HG03342 (cell line): ENCODE measurements around the gene KCNK5.

Source experiments
- ATAC-seq: cut with Tn5 transposase; IDR thresholded peaks from one replicate; pipeline ENCODE4 v1.9.1; 2021; ENCODE audit warnings: mild to moderate bottlenecking, moderate library complexity; ENCODE audit not compliant: unreplicated experiment

KCNK5 gene

DNA sequence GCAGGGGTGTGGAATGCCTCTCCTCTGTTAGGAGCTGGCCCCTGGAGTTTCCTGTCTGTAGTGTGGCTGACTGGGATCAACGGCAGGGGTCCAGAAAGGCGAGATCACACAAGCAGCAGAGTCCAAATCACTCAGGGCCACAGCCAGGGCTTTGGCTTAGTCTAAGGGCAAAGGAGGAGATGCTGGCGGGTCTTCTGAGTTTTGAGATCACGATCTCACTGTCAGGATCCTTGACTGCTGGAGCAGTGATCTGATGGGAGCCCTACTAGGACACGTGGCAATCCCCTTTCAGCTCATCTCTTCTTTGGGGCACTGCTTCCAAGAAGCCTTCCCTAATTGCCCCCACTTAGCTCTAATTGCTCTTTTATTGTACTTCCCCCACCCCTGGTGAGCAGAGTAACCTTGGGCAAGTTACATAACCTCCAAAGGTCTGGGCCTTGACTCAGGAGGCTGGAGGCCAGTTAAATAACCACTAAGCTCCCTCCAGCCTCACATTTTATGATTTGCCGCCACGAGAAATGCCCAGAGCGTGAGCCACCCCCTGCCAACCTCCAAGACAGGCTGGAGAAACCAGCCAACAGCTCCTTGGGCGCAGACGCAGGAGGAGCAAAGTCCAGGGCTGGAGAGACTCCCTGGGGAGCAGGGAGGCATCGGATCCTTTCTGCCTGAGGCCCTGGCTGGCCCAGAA is 12.0 kb downstream of the KCNK5 start:
- no peak for ATAC-seq

DNA sequence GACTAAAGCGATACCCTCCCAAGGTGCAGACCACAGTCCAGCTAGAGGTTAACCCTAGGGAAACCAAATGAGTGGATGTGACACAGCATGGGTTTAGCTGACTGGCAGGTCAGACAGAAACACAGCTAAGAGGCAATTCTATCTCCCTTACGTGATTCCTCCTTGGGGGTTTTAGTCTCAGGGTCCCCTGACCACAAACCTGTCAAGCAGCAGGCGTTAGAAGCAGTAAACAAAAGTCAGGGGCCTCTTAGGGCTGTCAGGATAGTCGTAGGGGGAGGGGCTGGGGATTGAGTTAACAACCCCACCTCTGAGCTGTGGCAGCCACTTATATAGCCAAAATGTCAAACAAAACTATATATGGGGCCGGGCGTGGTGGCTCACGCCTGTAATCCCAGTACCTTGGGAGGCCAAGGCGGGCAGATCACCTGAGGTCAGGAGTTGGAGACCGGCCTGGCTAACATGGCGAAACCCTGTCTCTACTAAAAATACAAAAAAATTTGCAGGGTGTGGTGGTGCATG is 13.6 kb downstream of the KCNK5 start:
- ATAC-seq: no peak

DNA sequence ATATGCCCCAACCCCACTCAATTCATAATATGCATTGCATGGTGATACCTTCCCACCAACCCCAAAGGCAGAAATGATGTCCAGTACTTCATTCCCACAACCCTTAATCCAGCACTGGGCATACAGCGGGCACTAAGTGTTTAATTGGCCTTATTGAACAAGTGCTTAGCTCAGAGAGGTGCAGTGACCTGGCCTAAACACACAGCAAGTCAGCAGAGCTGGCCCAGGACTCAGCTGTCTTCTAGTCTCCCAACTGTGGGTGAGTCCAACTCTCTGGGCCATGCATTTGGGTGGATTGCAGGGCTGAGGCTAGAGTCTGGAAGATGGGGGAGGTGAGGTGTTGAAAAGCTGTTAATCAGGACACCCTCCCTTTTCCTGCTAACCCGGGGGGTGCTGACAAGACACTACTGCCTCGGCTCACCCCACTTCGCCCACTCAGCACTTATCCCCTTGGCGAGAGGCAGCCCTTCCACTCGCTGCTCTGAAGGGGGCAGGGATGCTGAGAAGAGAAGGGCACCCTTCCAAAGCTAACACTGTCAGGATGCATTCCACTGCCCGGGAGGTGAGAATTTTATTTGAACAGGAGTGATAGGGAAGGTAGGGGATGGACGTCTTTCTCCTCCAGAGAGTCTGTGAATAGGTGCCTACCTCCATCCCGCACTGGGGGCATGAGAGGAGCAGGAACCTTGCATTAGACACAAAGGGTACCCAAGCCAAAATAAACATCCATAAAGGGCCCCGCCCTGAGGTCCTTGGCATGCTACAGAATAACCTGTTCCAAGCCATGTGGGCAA is 14.2 kb downstream of the KCNK5 start:
- ATAC-seq: no peak

GRCh38 chr6:39214120-39214813 is 15.0 kb downstream of the KCNK5 start:
- no peak for ATAC-seq

GRCh38 chr6:39213195-39213920 is 15.9 kb downstream of the KCNK5 start:
- no peak for ATAC-seq

DNA sequence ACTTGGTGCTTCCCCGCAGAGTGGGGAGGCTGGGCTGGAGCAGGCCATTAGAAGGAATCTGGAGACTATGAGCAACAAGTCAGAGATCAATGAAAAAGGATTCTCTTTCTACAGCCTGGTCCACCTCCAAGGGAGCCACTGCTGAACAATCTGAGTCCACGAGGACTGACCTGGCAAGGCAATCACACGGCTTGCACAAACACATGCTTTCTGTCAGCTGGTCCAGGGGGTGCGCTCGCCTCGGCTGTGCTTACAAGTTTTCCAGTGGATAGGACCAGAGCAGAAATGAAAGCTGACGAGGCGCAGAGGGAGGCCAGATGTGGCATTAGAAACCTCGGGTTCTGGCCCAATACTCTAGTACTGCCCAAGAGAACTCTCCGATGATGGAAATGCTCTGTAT is 18.1 kb downstream of the KCNK5 start:
- ATAC-seq: no peak

DNA sequence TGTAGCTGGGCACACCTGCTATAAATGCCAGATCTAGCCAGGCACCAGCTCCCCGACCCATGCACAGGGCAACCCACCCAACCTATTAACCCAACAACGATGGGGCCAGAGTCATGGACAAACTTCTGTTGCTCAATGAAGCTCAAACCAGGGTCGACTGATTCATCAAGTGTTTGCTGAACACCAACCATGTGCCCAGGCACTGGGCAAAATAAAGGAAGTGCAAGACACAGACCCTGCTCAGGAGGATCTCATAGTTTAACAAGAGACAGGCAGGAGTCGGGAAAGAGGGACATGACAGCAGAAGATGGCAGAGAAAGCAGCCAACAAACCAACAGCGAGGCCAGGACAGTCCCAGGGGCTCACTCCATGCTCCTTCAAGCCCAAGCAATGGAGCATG is 18.8 kb downstream of the KCNK5 start:
- no peak for ATAC-seq

DNA sequence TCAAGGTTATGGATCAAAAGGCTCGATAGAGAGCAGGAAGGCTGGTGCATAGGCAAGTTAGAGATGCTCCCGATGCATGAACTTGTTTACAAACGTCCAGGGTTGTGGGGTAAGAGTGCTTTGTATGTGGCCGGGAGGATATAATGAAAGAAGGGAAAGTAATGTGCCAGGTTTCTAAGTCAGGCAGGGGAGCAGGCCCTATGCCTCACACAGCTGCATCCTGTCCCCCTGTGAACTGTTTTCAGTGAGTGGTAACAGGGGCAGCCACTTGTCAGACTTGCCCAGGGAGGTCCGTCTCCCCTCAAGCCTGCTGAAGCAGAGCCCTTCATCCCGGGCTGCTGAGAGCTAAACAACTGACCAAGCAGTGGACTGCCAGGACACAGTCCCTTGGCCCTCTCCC is 19.4 kb downstream of the KCNK5 start:
- no peak for ATAC-seq

- no peak for ATAC-seq
Observed at GRCh38 chr6:39209360-39209811, 19.9 kb downstream of the KCNK5 start.

DNA sequence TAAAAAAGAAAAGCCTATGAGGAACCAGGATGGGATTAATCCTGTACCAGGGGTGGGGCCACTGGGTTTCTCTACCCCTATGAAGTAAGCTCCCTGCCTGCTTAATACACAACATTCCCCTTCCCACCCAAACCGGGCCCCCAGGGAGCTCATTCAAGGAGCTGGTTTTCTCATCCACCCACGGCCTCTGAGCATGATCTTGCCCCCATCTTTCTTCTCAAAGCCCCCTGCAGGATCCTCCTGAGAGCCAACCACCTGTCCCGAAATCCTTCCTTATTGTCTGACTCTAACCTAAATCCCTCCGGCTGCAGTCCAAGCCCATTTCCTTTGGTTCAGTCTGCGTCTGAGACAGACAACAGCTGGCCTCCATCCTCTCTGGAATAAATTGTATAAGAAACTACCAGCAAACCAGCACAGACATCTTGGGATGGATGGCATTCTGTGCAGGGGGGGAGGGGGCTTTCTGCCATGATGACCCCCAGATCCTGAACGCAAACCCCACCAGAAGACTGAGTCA is 21.0 kb downstream of the KCNK5 start:
- no peak for ATAC-seq

DNA sequence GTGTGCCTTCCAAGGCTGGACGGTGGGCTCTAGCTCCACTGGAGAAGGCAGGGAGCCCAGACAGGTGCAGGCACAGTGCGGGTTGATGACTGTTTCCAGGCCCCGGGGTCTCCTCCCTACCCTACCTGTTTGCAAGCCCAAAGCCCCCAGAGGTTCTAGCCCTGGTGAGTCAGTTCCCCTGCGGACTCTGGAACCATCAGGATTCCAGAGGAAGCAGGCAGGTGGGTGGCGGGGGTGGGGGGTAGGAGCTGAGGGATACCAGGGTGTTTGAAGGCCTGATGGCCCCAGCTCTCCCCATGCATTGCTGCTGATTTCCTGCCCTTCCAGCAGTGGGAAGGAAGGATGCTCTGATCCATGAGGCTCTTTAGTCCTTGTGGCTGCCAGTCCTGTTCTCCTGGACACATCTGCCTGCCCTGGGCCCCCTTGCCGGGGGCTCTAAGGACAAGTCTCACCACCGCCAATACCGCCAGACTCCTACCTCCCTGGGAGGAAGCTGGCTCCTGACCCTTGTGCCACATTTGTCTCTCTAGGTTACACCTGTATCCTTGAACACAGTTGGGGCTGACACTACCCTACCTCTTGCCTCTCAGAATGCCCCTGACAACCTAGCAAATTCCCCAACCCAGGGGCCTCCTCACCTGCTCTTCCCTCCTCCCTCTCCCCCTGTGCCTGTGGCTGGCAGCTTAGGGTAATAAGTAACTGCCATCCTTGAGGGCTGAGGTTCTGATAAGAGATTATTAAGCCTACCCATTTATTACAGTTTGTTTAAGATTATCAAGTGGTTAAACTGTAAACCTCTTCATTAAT is 21.7 kb downstream of the KCNK5 start:
- ATAC-seq: no peak

GRCh38 chr6:39206250-39206721 is 23.0 kb downstream of the KCNK5 start:
- no peak for ATAC-seq

- no peak for ATAC-seq
Observed at GRCh38 chr6:39204646-39205244, 24.5 kb downstream of the KCNK5 start.

DNA sequence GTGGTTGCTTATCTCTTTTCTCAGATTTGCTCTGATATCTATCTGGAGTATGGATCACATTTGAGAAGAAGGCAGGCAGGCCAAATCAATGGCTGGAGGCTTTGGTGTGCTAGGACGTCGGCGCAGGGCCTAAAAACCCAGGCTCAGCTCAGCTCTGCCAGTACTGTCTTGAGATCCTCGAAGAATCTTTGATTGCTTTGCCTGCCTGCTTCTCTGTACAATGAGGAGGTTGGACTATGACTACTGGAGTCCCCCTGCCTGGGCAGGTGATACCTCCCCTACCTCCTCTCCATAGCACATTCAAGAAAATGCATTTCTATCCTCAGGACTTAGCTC is 25.1 kb downstream of the KCNK5 start:
- no peak for ATAC-seq

DNA sequence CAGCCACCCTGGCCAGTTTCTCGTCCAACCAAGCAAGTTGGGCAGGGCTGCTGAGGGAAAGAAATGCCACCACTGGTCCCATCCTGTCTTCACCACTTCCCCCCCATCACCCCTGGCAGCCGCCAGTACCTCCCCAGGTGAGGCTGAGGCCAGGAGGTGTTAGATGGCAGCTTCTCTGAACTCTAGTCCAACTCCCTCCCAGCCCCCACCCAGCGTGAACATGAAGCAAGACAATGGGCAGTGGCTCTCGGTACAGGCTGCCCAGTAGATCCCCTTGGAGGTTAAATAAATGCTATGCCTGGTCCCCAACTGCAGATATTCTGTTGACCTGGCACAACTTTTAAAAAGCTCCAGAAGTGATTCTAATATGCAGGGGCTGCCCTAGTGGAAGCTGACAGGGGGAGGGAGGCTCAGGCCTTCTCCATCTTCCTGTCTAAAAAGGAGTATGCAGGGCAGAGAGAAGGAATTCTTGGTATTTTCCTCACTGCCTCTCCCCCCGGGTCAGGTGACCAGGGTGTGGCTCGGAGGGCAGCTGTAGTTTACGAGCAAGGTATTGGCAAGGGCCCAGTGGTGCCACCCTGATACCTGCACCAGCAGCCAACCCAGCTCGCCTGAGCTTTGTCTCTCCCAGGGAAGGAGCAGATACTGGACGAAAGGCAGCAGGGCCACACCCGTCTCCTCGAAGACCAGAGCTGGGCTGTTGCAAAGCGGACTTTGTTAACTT is 25.7 kb downstream of the KCNK5 start:
- no peak for ATAC-seq

GRCh38 chr6:39202166-39202565 is 27.1 kb downstream of the KCNK5 start:
- ATAC-seq: no peak

DNA sequence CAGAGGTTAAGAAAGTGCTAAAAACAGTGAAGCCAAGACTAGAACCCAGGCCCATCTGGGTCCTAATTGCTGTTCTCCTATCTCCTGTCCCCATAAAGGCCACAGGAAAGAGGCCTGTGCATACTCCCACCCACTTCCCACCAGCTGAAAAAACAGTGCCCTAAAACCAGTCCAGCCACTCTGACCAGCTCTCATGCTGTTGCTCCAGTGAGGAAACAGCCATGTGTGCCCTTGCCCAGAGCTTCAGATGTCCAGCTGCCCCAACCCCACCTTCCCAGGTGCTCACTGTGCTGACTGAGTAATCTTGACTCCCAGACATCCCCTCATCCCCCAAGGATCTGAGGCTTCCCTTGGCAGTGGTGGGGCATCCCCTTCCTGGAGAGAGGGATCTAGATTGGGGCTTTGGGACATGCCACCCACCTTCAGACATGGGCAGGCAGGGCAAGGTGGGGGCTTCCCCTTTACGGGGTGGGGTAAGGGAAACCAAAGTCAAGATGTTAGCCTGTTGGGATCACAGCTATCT is 28.7 kb downstream of the KCNK5 start:
- ATAC-seq: no peak

DNA sequence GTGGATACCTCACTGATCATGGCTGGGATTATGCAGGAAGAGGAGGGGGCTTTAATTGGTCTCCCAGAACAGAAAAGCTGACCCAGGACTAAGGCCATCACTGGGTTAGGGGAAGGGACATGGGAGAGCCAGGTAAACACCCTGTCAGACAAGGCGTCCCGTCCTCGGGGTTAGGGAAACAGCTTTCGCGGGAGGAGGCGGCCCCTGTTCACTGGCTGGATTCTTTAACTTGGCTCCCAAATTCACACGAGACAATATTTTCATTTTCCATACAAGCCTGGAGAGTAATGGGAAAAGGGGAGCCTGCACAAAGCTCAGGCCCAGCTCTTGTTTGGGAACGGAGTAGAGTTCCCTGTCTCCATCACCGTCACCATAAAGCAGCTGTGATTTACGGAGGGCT is 29.3 kb downstream of the KCNK5 start:
- ATAC-seq: no peak
